Measurements from ENCODE around the gene CD70. TPM values are rescaled to one million over a fixed set of nuclear protein-coding genes. Genes with fewer than 3 reads are reported as not detected.
A peak's percentile ranks its signal among the peaks of the same experiment; 100 is the strongest.

The CD70 gene
- total RNA-seq, 1 experiment from 2014 or later: 1.2 TPM

DNA sequence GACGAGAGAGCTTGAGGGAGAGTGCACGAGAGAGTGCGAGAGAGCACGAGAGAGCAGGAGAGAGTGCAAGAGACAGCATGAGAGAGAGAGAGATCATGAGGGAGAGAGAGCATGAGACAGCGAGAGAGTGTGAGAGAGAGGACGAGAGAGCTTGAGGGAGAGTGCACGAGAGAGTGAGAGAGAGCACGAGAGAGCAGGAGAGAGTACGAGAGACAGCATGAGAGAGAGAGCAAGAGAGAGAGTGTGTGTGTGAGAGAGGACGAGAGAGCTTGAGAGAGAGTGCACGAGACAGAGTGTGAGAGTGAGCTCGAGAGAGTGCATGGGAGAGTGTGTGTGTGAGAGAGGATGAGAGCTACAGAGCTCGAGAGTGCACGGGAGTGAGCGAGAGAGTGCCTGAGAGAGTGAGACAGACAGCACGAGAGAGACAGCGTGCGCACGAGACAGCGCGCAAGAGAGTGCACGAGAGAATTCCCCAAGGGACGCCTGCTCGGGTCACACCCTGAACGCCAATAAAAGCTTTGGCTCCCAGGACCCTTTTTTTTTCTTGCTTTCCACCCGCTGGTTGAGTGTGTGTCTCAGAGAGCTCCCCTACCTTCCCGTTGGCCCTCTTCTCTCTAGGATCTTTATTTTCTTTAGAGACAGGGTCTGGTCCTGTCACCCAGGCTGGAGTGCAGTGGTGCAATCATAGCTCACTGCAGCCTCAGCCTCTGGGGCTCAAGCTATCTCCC, 3.7 kb downstream of the CD70 start:
- H2AK5ac ChIP-seq (ENCODE audit: insufficient read length, low read length): no peak overlapping the region
- no peaks in the 10 kb centered on the region for H3K79me2 ChIP-seq (ENCODE audit: insufficient read depth, low read length)
- DNase-seq: peak; percentile 72
- no peak overlapping the region; the same call in 1 of the 2 replicates for H3K14ac ChIP-seq (ENCODE audit: insufficient read depth, low read length)
- peak overlapping the region; percentile 68 to 81 for H3K4me3 Mint-ChIP-seq
- H3K18ac ChIP-seq (ENCODE audit: insufficient read length, low read depth, low read length): no peak overlapping the region
- H2BK5ac ChIP-seq (ENCODE audit: insufficient read length, low read length): no peak overlapping the region
- H3K23ac ChIP-seq (ENCODE audit: insufficient read length, low read depth, low read length): no peak overlapping the region
- peaks cover 0 to 2% of the 10 kb centered on the region in 2 experiments; a peak in 2 of 5 replicates for H3K9me3 Mint-ChIP-seq
- H3T11ph ChIP-seq (ENCODE audit: low read length): no peak overlapping the region
- peaks cover 2% of the 10 kb centered on the region for H4K20me1 ChIP-seq (ENCODE audit: control insufficient read depth, insufficient read depth, insufficient read length)
- no peak overlapping the region for H3K4ac ChIP-seq (ENCODE audit: low read depth, low read length)
- H3K9me3 ChIP-seq (ENCODE audit: control insufficient read depth, low read depth, low read length): no peaks in the 10 kb centered on the region
- H3K27me3 ChIP-seq (ENCODE audit: insufficient read depth, low read length): peaks cover 35% of the 10 kb centered on the region; the same call in 1 of the 2 replicates
- no peak overlapping the region for H2BK20ac ChIP-seq (ENCODE audit: low read depth, low read length, poor library complexity, severe bottlenecking)
- H3K79me1 ChIP-seq (ENCODE audit: insufficient read depth, low read depth, low read length, poor library complexity, severe bottlenecking): no peaks in the 10 kb centered on the region
- peaks cover 35 to 41% of the 10 kb centered on the region in 2 experiments for H3K4me1 Mint-ChIP-seq
- TF ChIP-seq, protein P1, sequence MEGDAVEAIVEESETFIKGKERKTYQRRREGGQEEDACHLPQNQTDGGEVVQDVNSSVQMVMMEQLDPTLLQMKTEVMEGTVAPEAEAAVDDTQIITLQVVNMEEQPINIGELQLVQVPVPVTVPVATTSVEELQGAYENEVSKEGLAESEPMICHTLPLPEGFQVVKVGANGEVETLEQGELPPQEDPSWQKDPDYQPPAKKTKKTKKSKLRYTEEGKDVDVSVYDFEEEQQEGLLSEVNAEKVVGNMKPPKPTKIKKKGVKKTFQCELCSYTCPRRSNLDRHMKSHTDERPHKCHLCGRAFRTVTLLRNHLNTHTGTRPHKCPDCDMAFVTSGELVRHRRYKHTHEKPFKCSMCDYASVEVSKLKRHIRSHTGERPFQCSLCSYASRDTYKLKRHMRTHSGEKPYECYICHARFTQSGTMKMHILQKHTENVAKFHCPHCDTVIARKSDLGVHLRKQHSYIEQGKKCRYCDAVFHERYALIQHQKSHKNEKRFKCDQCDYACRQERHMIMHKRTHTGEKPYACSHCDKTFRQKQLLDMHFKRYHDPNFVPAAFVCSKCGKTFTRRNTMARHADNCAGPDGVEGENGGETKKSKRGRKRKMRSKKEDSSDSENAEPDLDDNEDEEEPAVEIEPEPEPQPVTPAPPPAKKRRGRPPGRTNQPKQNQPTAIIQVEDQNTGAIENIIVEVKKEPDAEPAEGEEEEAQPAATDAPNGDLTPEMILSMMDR (conservative IDR thresholded peaks at IDR 0.05): no peak
- no peaks in the 10 kb centered on the region; the same call in 1 of the 2 replicates for H3K4me1 ChIP-seq (ENCODE audit: insufficient read depth, low read length)
- no peak overlapping the region for H2BK12ac ChIP-seq (ENCODE audit: insufficient read length, low read depth, low read length)
- no peak overlapping the region for H3K9ac ChIP-seq (ENCODE audit: extremely low read depth, insufficient read length, low read length)
- peak overlapping the region in 1 of 3 experiments; percentile 0; a peak in 1 of 7 replicates for H3K27ac Mint-ChIP-seq
- no peak overlapping the region for H3K27ac ChIP-seq (ENCODE audit: insufficient read length, low read depth, low read length)
- no peak overlapping the region for H4K5ac ChIP-seq (ENCODE audit: insufficient read length, low read depth, low read length)
- no peak overlapping the region for H4K8ac ChIP-seq (replicated peaks; ENCODE audit: insufficient read length, low read depth, low read length)
- peak overlapping the region; percentile 70 for H3K4me2 ChIP-seq (ENCODE audit: insufficient read depth, insufficient read length, low read length)
- WGBS (ENCODE audit: extremely low coverage, insufficient read length, low lambda C conversion rate): no CpG with 5 or more reads among the region's 27 CpGs
- H3K27me3 Mint-ChIP-seq (ENCODE audit: low read depth): peaks cover 87% of the 10 kb centered on the region
- H2AFZ ChIP-seq (ENCODE audit: low read length): no peak overlapping the region
- H3K23me2 ChIP-seq (ENCODE audit: insufficient read length, low read depth, low read length, poor library complexity, severe bottlenecking): peaks cover 31% of the 10 kb centered on the region
- no peaks in the 10 kb centered on the region for H3K36me3 Mint-ChIP-seq (ENCODE audit: insufficient read depth in 1 of 3, low read depth in 3 of 3)
- H2BK120ac ChIP-seq (ENCODE audit: low read depth, low read length, poor library complexity, severe bottlenecking): no peak overlapping the region
- no peak overlapping the region for H4K91ac ChIP-seq (ENCODE audit: insufficient read length, low read depth, low read length)
- H3K56ac ChIP-seq (ENCODE audit: insufficient read length, low read depth, low read length): peak overlapping the region; percentile 7
- no peak overlapping the region for H2BK15ac ChIP-seq (ENCODE audit: low read depth, low read length)
